Hepatocyte (in vitro differentiated cells): ENCODE results near the gene ATP6V0E1. TPM values are rescaled to one million over a fixed set of nuclear protein-coding genes. Genes with fewer than 3 reads are reported as not detected.

Experiments
- DNase-seq: peaks from one replicate; pipeline ENCODE4 v3.0.0-alpha.2; 2016; ENCODE audit warnings: low spot score
- H2AFZ ChIP-seq: fragments of 200-600 bp; sonication (generic); 2 replicates; pipeline ENCODE4 v1.6.0; 2016; ENCODE audit warnings: antibody characterized with exemption, mild to moderate bottlenecking
- H3K27ac ChIP-seq: fragments of 200-600 bp; sonication (generic); 2 replicates; pipeline ENCODE4 v1.5.1; 2016; ENCODE audit warnings: mild to moderate bottlenecking
- H3K27me3 ChIP-seq: fragments of 200-600 bp; sonication (generic); 2 replicates; pipeline ENCODE4 v1.6.1; 2016
- H3K36me3 ChIP-seq: fragments of 200-600 bp; sonication (generic); replicated peaks from 2 replicates; pipeline ENCODE4 v1.5.1; 2016; ENCODE audit warnings: low read depth; ENCODE audit not compliant: insufficient read depth
- H3K4me1 ChIP-seq: fragments of 200-600 bp; sonication (generic); 2 replicates; pipeline ENCODE4 v1.5.1; 2016; ENCODE audit warnings: mild to moderate bottlenecking, moderate library complexity; ENCODE audit not compliant: insufficient read depth
- H3K4me2 ChIP-seq: fragments of 200-600 bp; sonication (generic); 2 replicates; pipeline ENCODE4 v1.6.0; 2016
- H3K4me3 ChIP-seq: fragments of 200-600 bp; sonication (generic); 2 replicates; pipeline ENCODE4 v1.5.1; 2016; ENCODE audit warnings: mild to moderate bottlenecking
- H3K79me2 ChIP-seq: fragments of 200-600 bp; sonication (generic); 2 replicates; pipeline ENCODE4 v1.6.0; 2017; ENCODE audit warnings: mild to moderate bottlenecking
- H3K9me2 ChIP-seq: fragments of 200-600 bp; sonication (generic); replicated peaks from 2 replicates; pipeline ENCODE4 v1.6.0; 2017; ENCODE audit warnings: mild to moderate bottlenecking; ENCODE audit not compliant: insufficient read depth
- H3K9me3 ChIP-seq: fragments of 200-600 bp; sonication (generic); 2 replicates; pipeline ENCODE4 v1.5.1; 2016; ENCODE audit warnings: low read depth, mild to moderate bottlenecking
- H4K20me1 ChIP-seq: fragments of 200-600 bp; sonication (generic); 2 replicates; pipeline ENCODE4 v1.6.0; 2016; ENCODE audit warnings: mild to moderate bottlenecking; ENCODE audit not compliant: insufficient read depth, poor library complexity, severe bottlenecking
- CTCF ChIP-seq: fragments of 200-600 bp; sonication (generic); IDR thresholded peaks from 2 replicates; pipeline ENCODE4 v1.5.1; 2016; ENCODE audit warnings: antibody characterized with exemption, mild to moderate bottlenecking; ENCODE audit not compliant: poor library complexity
- EZH2 ChIP-seq: fragments of 200-600 bp; sonication (generic); IDR thresholded peaks from 2 replicates; pipeline ENCODE4 v1.6.1; 2016; ENCODE audit warnings: antibody characterized with exemption, mild to moderate bottlenecking, borderline replicate concordance
- EZH2phosphoT487 ChIP-seq: fragments of 200-600 bp; sonication (generic); IDR thresholded peaks from one replicate; pipeline ENCODE4 v1.6.1; 2018; ENCODE audit warnings: antibody characterized with exemption, mild to moderate bottlenecking, low read depth, moderate library complexity; ENCODE audit not compliant: unreplicated experiment, severe bottlenecking
- WGBS: methylation state at CpG from one replicate; pipeline ENCODE4 v1.1.6; 2016; ENCODE audit warnings: low lambda C conversion rate; ENCODE audit errors: missing lambda C conversion rate; 5-methylcytosine and 5-hydroxymethylcytosine counted together
- polyA plus RNA-seq: library from polyadenylated mRNA; unstranded; fragments of >200 nt; fragmentation: Nextera tagmentation; extraction: Ambion mirVana; gene quantifications from 2 replicates; pipeline ENCODE4 v1.2.1, GENCODE V29; 2016
- total RNA-seq: library from RNA; depleted of rRNA; stranded (reverse); fragments of >200 nt; gene quantifications from 2 replicates; pipeline ENCODE4 v1.2.3, GENCODE V29; 2014

ATP6V0E1 gene
- total and polyA plus RNA-seq, 2 experiments from 2014 or later = 216 to 657 TPM

GRCh38 chr5:172939611-172940267, 43.8 kb upstream of the ATP6V0E1 start:
- WGBS = 76% methylated on average over 16 of the region's 16 CpGs
- Histone ChIP-seq H3K79me2 (no peaks in the 10 kb centered on the region), H2AFZ (no peak overlapping the region), H3K36me3 (no peaks in the 10 kb centered on the region), H3K4me3 (no peak overlapping the region), H3K27me3 (no peaks in the 10 kb centered on the region), H3K4me2 (no peak overlapping the region), H3K9me2 (no peaks in the 10 kb centered on the region), H3K9me3 (no peaks in the 10 kb centered on the region), H4K20me1 (no peaks in the 10 kb centered on the region), H3K27ac (no peak overlapping the region), H3K4me1 (no peaks in the 10 kb centered on the region)
- DNase-seq = no peak
- TF ChIP-seq EZH2 (no peak), CTCF (no peak), EZH2phosphoT487 (no peak)

GRCh38 chr5:172940268-172941066, 43.1 kb upstream of the ATP6V0E1 start:
- TF ChIP-seq EZH2phosphoT487 (no peak), CTCF (no peak), EZH2 (no peak)
- no peaks in the 10 kb centered on the region for H3K9me2 ChIP-seq
- no peak overlapping the region for H3K4me2 ChIP-seq
- no peaks in the 10 kb centered on the region for H4K20me1 ChIP-seq
- no peak overlapping the region for H3K27ac ChIP-seq
- no peaks in the 10 kb centered on the region for H3K27me3 ChIP-seq
- WGBS = 89% methylated on average over 15 of the region's 15 CpGs
- H3K4me3 ChIP-seq = no peak overlapping the region
- H2AFZ ChIP-seq = no peak overlapping the region
- no peaks in the 10 kb centered on the region for H3K79me2 ChIP-seq
- no peaks in the 10 kb centered on the region for H3K4me1 ChIP-seq
- no peak for DNase-seq
- no peaks in the 10 kb centered on the region for H3K36me3 ChIP-seq
- H3K9me3 ChIP-seq = no peaks in the 10 kb centered on the region

GRCh38 chr5:172941067-172941516, 42.5 kb upstream of the ATP6V0E1 start:
- 66% methylated on average over 4 of the region's 4 CpGs for WGBS
- no peak overlapping the region for H3K27ac ChIP-seq

More at GRCh38 chr5:172941067-172941516, 42.5 kb upstream of the ATP6V0E1 start:
- H3K4me1 ChIP-seq = no peaks in the 10 kb centered on the region
- H3K9me3 ChIP-seq = no peaks in the 10 kb centered on the region
- H3K9me2 ChIP-seq = no peaks in the 10 kb centered on the region
- no peaks in the 10 kb centered on the region for H4K20me1 ChIP-seq
- H3K36me3 ChIP-seq = no peaks in the 10 kb centered on the region
- TF ChIP-seq CTCF (no peak), EZH2 (no peak), EZH2phosphoT487 (no peak)
- DNase-seq = no peak
- no peak overlapping the region for H3K4me2 ChIP-seq
- no peaks in the 10 kb centered on the region for H3K79me2 ChIP-seq
- no peaks in the 10 kb centered on the region for H3K27me3 ChIP-seq
- no peak overlapping the region for H3K4me3 ChIP-seq
- no peak overlapping the region for H2AFZ ChIP-seq
